NK-92 treated with Interleukin-12 subunit alpha and Interleukin-12 subunit beta, amount 100 ng/mL, for 24 hours (cell line): ENCODE data around the gene BICDL2.

Experiments
- DNase-seq: peaks from one replicate; lab custom pipeline; 2025; lab: John Stamatoyannopoulos, UW

The BICDL2 gene

DNA sequence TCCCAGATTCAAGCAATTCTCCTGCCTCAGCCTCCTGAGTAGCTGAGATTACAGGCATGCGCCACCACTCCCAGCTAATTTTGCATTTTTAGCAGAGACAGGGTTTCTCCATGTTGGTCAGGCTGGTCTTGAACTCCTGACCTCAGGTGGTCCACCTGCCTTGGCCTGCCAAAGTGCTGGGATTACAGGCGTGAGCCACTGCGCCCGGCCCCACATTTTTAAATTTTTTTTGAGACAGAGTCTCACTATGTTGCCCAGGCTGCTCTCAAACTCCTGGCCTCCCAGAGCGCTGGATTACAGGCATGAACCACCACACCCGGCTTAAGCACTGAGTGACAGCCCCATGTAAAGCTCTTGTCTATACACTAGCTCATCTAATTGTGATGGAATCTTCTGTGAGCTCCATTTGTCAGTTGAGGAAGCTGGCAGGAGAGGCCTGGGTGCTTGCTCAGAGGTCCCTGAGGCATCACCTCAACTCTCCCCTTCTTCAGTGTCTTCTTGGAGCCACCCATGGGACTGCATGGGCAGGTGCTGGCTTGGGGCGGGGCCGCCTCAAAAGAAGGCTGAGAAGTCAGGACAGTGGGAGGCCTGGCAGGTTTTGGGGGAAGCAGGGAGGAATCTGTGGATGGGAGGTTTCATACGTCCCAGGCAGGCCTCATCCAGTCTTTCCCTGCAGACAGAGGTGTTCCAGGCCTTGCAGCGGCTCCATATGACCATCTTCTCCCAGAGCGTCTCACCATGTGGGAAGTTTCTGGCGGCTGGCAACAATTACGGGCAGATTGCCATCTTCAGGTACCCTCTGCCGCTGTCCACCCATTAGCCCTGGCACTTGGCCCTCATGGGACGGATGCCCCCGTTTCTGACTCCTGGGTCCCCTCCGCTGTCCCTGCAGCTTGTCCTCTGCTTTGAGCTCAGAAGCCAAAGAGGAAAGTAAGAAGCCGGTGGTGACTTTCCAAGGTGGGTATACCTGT, 11.4 kb downstream of the BICDL2 start:
- DNase-seq, result no peak

DNA sequence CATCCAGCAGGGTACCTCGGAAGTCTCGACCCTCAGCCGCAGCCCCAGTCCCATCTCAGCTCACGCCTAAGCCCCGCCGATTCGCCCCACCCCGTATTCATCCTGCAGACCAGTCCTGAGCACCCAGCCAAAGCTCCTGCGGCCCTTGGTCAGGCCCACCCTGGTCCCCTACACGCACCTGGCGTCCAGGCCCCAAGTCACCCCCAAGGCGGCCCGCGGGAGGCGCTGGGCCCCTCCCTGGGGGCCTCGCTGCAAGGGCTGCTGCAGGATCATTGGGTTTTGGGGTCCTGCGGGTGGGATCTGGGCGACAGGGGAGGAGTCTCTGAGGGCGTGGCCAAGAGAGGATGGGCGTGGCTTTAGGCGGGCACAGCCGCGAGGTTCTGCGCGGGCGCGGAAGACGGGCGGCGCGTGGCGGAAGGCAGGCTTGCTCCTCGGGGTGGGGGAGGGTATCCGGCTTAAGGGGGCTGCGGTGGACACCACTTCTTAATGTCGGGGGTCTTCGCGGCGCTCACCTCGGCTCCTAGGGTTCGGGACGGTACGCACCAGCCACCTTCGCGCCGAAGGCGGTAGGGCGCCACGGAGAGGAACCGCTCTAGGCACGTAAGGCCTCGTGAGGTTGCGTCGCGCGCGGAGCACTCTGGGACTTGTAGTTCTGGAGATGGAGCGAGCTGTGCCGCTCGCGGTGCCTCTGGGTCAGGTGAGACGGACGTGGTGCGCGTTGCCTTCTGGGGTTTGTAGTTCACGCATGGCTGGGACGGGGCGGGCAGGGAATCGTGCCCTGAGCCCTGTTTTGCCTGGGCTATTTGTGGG, 12.9 kb downstream of the BICDL2 start, which contains the start of the genes HCFC1R1 and THOC6:
HCFC1R1 (minus strand) TSS at position 274 of the 810 bp plus-strand sequence; CDS start at position 273, 1 bp downstream.
THOC6 (plus strand) TSS at position 367 of the 810 bp plus-strand sequence; CDS start at position 659, 292 bp downstream.
- DNase-seq, result peak; percentile 97

DNA sequence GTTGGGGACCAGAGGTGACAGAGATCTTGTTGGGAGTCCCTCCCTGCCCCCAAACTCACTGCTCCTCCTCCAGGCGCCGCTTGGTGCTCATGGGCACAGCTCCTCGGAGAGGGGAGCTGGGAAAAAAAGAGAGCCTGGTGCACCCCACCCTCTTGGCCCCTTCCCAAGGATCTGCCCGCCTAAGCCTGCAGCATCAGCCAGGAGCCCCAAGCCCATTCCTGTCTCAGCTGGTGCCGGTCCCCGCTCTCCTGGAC, 13.4 kb downstream of the BICDL2 start:
- no peak for DNase-seq

DNA sequence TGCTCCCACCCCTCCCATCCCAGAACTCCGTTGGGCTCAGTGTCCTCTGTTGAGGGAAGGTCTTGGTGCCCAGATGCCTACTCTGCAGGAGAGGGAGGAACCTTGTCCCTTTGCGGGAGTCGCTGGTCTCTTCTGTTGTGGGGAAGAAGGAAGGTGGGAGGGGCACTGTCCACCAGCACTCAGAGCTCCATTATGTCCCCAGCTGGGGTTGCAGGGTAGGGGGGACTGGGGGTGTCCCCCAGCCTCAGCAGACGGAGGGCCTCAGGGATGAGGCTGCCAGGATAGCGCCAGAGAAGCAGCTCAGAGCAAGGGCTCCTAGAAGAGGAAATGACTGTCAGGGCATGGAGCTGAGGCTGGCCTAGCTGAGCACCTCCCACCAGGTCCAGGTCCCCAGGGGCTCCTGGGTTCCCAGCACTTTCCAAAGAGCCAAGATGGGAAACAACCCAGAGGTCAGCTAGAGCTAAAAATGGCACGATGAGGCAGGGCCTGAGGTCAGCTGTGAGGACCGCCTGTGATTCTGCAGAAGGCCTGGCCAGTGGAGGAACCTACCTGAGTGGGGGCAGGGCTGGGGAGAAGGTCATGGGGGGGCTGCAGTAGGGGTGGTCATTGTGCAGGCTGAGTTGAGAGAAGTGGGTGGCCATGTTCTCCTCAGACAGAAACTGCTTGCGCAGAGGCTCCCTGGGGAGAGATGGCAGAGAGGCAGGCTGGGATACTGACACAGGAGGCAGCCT, 13.9 kb downstream of the BICDL2 start:
- DNase-seq, result no peak

DNA sequence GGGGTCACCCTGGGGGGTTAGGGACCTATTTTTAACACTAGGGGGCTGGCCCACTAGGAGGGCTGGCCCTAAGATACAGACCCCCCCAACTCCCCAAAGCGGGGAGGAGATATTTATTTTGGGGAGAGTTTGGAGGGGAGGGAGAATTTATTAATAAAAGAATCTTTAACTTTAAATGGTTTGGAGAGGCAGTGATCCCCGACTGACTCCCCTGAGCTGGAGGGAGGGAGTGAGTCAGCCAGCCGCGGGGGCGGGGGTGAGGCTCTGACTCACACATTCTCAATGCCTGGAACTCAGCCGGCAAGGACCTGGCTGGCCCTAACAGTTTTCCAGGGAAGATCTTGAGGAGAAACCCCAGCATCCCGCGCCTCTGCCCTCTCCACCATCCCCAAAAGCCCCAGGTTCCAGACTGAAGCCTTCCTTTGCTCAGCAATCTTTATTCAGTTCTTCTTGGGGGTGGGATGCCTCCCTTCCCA, 14.5 kb downstream of the BICDL2 start:
- peak; percentile 77 for DNase-seq

DNA sequence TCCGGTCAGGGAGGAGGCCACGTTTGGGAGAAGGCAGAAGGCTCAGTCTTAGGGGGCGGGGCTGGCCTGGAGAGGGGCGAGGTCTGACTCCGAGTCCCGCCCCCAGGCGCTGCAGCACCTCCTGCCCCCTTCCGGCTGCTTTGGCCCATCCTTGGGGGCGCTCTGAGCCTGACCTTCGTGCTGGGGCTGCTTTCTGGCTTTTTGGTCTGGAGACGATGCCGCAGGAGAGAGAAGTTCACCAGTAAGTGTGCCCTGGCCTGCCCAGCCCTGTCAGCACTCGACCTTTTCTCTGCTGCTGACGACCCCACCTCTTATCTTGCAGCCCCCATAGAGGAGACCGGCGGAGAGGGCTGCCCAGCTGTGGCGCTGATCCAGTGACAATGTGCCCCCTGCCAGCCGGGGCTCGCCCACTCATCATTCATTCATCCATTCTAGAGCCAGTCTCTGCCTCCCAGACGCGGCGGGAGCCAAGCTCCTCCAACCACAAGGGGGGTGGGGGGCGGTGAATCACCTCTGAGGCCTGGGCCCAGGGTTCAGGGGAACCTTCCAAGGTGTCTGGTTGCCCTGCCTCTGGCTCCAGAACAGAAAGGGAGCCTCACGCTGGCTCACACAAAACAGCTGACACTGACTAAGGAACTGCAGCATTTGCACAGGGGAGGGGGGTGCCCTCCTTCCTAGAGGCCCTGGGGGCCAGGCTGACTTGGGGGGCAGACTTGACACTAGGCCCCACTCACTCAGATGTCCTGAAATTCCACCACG, 15.1 kb downstream of the BICDL2 start:
- DNase-seq, result no peak

DNA sequence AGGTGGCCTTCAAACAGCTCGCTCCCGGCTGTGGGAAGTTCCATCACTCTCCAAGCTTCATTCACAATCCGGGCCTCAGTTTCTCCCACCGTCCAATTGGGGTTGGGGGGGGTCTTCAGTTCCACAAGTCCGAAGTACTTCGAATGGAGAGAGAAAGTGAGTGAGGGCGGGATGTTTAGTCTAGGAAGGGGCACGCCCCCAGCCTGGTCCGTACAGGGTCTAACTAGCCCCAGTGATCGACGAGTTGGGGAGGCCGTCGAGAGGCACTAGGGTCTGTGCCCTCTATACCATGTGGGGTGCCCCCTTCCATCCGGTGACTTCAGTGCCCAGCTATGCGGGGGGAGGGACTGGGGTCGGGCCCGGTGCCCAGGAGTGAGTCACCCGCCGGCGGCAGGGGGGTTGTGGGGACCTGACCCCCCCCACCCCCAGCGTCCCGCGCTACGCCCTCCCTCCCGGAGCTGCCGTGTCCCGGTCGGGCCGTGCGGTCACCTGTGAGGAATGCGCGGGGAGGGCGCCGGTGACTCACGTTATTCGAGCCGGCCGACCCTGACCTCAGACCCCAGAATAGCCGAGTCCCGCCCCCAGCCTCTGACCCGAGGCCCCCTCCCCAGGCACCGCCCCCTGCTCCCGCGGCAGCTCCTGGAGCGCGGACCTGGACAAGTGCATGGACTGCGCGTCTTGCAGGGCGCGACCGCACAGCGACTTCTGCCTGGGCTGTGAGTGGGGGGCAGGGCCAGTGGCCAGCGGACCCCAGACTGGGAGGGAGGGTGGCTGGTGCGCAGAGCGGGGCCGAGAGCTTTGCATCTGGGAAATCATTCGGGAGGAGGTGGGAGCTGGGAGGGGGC, 15.9 kb downstream of the BICDL2 start:
- DNase-seq, result no peak

DNA sequence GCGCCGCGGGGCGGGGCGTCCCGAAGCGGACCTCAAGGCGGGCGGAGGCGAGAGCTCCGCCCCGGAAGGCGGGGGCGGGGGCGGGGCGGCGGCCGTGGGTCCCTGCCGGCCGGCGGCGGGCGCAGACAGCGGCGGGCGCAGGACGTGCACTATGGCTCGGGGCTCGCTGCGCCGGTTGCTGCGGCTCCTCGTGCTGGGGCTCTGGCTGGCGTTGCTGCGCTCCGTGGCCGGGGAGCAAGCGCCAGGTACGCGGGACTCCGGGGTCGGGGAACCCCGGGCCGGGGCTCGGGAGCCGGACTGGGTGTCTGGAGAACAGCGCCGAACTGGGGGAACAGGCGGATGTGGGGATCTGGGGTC, 16.5 kb downstream of the BICDL2 start, which contains the start of gene TNFRSF12A:
TNFRSF12A (plus strand) TSS at position 122 of the 357 bp plus-strand sequence; CDS start at position 152, 30 bp downstream.
- peak; percentile 61 for DNase-seq

DNA sequence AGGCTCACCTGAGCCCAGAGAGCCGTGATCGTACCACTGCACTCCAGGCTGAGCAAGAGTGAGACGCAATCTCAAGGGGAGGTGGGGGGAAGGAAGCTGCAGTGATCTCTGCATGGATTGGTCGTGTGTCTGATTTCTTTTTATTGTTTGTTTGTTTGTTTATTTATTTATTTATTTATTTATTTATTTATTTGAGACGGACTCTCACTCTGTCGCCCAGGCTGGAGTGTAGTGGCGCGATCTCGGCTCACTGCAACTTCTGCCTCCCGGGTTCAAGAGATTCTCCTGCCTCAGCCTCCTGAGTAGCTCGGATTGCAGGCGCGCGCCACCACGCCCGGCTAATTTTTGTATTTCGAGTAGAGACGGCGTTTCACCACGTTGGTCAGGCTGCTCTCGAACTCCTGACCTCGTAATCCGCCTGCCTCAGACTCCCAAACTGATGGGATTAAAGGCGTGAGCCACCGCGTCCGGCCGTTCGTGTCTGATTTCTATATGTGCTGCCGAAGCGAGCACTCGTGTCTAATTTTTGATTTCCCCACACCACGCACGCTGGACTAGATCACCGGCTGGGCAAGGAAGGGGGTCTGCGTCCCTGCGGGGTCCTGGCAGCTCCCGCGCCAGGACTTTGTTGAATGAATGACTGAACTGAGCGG, 17.0 kb downstream of the BICDL2 start:
- DNase-seq, result no peak

DNA sequence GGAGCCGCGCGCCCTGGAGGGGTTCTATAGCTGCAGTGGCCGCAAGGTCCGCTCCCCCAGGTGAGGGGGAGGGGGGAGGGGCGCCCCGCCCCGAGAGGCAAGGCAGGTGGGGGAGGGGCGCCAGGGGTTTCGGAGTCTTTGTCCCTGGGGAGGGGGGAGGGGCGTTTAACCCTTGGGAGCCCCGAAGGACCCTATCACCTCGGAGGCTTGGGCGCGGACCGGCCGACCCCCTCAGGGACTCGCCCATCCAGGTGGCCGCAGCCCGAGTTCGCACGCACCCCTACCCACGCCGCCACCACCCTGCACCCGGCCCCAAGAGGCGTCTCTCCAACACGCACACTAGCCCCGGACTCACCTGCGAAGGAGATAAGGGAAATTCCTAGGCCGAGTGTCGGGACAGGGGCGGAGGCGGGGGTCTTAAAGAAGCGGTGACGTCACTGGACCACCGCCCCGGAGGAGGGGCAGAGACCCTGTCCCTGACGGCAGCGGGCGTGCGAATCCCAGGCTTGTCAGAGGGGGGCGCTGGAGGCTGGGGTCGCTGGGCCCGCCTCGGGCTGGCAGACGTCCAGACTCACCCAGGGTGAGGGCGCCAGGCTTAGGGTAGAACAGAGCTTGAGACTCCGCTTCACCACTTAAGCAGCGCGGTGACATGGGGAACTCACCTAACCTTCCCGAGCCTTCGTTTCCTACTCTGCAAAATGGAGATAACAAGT, 18.8 kb downstream of the BICDL2 start, which contains the start of gene CLDN6:
CLDN6 (minus strand) TSS at position 390 of the 713 bp plus-strand sequence. CDS start 2,162 bp downstream, outside the sequence.
- no peak for DNase-seq

DNA sequence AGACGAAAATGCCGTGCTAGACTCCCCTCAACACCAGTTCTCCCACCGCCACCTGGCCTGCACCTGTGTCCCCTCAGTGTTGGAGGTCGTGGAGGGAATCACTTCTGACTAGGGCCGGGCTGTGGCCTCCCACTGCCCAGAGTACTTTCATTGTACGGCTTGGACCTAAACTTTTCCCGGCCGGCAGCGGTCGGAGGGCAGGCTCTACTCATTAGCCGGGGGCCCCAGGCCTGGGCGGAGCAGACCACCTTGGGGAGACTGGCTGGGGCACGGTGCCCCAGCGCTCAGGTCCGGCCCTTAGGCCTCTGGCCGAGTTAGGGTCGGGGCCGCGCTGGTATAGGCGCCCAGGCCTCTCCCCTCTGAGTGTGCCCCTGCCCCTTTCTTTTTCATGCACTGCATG, 19.4 kb downstream of the BICDL2 start:
- DNase-seq, result no peak

DNA sequence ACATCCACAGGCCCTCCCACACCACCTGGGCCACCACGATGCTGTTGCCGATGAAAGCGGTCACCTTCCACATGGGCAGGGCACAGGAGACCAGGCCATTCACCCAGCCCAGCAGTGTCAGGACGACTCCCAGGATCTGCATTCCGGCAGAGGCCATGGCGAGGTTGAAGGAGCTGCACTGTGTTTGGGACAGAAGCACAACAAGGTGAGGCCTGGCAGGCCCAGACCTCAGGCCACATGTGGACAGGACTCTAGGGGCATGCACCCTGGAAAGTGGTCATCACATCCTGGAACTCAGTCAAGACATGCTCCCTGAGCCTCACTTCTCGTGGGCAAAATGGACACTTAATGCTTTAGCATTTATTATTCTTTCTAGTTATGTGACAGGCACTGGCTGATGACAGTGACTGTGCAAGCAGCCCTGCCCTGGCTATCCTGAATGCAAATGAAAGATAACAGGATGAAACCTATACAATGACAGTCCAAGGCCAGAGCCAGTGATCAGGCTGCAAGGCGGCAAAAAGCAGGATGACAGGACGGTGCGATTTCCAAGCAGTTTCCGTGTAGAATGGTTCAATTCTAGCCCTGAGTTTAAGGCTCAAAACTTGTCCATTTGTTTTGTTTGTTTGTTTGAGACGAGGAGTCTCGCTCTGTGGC, 20.8 kb downstream of the BICDL2 start:
- no peak for DNase-seq

DNA sequence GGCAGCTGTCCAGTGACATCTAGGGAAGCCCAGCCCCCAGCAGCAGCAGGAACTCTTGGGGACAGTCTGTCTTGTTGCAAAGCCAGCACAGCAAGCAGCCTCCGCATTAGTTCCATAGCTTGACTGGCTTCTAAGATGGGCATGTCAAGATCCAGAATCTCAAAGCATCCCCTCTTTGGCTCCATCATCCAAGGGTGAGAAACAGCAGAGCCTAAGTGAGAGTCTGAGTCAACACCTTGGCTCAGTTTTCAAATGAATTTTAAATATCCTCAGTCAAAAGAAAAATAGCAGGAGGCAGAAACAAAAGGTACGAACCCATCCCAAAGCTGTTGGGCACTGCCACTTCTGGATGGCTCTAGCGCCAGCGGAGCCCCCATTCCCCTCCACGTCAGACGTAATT, 21.8 kb downstream of the BICDL2 start:
- DNase-seq, result no peak

DNA sequence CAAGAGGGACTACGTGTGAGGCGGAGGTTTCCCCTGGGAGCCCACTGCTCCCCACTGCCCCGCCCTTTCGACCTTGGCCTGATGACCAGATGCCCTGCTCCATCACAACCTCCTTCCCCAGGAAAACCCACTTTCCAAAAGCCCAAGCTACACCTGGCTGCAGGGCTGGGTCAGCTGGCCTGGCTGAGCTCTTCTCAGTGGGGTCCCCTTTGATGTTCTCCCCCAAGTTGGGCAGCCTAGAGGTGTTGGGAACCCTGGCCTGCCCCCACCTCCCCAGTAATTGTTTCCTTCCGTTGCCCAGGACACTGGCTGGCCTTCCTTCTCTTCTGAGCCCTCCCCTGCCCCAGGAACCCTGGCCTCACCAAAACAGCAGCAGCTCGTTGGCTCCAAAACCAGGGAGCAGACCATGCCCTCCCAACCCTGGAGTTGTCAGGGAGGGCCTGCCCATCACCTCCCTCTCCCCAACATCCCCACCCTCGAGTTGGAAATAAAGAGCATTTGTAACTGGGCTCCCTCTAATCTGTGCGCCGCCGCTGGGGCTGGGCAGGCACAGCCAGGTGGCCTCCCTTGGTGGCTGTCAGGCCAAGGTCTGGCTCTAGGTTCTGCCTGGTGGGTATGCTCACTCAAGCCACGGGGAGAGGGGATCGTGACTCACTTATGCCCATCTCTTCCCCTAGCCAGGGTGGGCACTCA, 22.6 kb downstream of the BICDL2 start:
- DNase-seq, result no peak

DNA sequence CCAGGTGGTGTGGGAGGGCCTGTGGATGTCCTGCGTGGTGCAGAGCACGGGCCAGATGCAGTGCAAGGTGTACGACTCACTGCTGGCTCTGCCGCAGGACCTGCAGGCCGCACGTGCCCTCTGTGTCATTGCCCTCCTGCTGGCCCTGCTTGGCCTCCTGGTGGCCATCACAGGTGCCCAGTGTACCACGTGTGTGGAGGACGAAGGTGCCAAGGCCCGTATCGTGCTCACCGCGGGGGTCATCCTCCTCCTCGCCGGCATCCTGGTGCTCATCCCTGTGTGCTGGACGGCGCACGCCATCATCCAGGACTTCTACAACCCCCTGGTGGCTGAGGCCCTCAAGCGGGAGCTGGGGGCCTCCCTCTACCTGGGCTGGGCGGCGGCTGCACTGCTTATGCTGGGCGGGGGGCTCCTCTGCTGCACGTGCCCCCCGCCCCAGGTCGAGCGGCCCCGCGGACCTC, 23.2 kb downstream of the BICDL2 start:
- no peak for DNase-seq

DNA sequence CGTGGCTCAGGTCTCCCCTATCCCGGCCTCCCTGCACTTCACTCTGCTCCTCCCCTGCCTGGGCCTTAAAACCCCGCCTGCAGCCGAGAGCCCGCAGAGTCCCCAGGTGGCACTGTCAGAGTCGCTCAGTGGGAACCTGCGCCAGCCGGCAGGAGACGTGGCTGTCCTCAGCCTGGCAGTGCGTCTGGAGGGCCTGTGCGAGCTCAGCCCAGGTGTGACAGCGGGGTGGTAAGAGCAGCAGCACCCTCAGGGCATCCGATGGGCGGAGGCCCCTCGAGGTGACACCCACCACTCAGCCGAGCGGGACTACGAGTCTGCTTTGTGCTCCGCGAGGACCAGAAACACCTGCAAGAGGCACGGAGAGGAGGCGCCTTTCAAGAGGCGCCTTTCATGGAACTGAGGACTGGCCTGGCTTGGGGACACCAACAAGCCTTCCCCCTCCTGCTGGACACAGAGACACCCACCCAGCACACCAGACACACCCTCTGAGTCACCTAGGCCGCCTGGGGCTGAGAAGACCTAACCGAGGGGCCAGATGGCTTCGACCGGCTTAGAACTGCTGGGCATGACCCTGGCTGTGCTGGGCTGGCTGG, 23.8 kb downstream of the BICDL2 start, which contains the start of gene CLDN9:
CLDN9 (plus strand) TSS at position 96 of the 593 bp plus-strand sequence; CDS start at position 536, 440 bp downstream.
- DNase-seq, result no peak

DNA sequence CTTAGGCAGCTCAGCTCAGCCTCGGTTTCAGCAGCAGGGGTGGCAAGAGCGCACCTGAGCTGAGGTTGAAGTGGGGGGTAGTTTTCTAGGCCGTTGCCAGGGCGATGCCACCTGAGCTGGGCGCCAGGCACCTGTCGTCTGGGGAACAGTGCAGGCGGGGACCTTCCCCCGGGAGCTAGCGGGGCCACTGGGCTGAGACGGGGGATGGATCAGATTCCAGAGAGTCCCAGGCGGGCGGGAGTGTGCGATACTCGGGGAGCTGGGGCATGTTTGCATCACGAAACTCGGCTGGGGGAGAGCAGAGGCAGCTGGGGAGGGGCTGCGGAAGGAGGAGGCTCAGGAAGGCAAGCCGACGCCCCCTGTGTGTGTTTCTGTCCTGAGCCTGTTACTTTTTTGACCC, 24.5 kb downstream of the BICDL2 start:
- DNase-seq, result no peak
